Measurements from ENCODE around the gene PCNT. TPM values are rescaled to one million over a fixed set of nuclear protein-coding genes. Genes with fewer than 3 reads are reported as not detected.
"Not testable (repeated sequence)": the region's sequence is repeated elsewhere in the genome, so short reads cannot be mapped to it uniquely, and the experiment has no call there.

The PCNT gene
- total RNA-seq, 1 donor from 2014 or later: 14.0 TPM

- DNase-seq (ENCODE audit: low read depth in 2 of 2): no peak
These were observed 100.7 kb downstream of the PCNT start for GRCh38 chr21:46424621-46425020.

GRCh38 chr21:46425041-46425440 lies 101.1 kb downstream of the PCNT start:
- no peak for DNase-seq (ENCODE audit: low read depth in 2 of 2)

- no peak for DNase-seq (ENCODE audit: low read depth in 2 of 2)
These were observed 101.6 kb downstream of the PCNT start for GRCh38 chr21:46425571-46425970.

GRCh38 chr21:46426313-46427046 lies 102.5 kb downstream of the PCNT start:
- DNase-seq (ENCODE audit: low read depth in 2 of 2): no peak

- DNase-seq (ENCODE audit: low read depth in 2 of 2): no peak
These were observed 103.6 kb downstream of the PCNT start for GRCh38 chr21:46427516-46427915.

GRCh38 chr21:46428286-46428685 lies 104.3 kb downstream of the PCNT start:
- no peak for DNase-seq (ENCODE audit: low read depth in 2 of 2)

- DNase-seq (ENCODE audit: low read depth in 2 of 2): no peak
These were observed 105.2 kb downstream of the PCNT start for GRCh38 chr21:46428987-46429710.

GRCh38 chr21:46429754-46430681 lies 106.1 kb downstream of the PCNT start:
- DNase-seq (ENCODE audit: low read depth in 2 of 2): no peak

GRCh38 chr21:46431448-46431847 lies 107.5 kb downstream of the PCNT start:
- no peak for DNase-seq (ENCODE audit: low read depth in 2 of 2)

GRCh38 chr21:46431884-46432488 lies 108.0 kb downstream of the PCNT start:
- DNase-seq (ENCODE audit: low read depth in 2 of 2): no peak

- DNase-seq (ENCODE audit: low read depth in 2 of 2): not testable (repeated sequence)
These were observed 109.2 kb downstream of the PCNT start for GRCh38 chr21:46433116-46433515.

- DNase-seq (ENCODE audit: low read depth in 2 of 2): no peak
These were observed 110.5 kb downstream of the PCNT start for GRCh38 chr21:46434322-46434958.

- no peak for DNase-seq (ENCODE audit: low read depth in 2 of 2)
These were observed 111.9 kb downstream of the PCNT start for GRCh38 chr21:46435786-46436227.

- no peak for DNase-seq (ENCODE audit: low read depth in 2 of 2)
These were observed 112.7 kb downstream of the PCNT start for GRCh38 chr21:46436621-46437020.

GRCh38 chr21:46437096-46437498 lies 113.1 kb downstream of the PCNT start:
- no peak for DNase-seq (ENCODE audit: low read depth in 2 of 2)

GRCh38 chr21:46437511-46437910 lies 113.6 kb downstream of the PCNT start:
- no peak for DNase-seq (ENCODE audit: low read depth in 2 of 2)

GRCh38 chr21:46438241-46438640 lies 114.3 kb downstream of the PCNT start:
- no peak for DNase-seq (ENCODE audit: low read depth in 2 of 2)

GRCh38 chr21:46439906-46440305 lies 116.0 kb downstream of the PCNT start:
- DNase-seq (ENCODE audit: low read depth in 2 of 2): no peak

- no peak for DNase-seq (ENCODE audit: low read depth in 2 of 2)
These were observed 117.4 kb downstream of the PCNT start for GRCh38 chr21:46441331-46441730.

- DNase-seq (ENCODE audit: low read depth in 2 of 2): no peak
These were observed 118.1 kb downstream of the PCNT start for GRCh38 chr21:46441961-46442498.

- no peak for DNase-seq (ENCODE audit: low read depth in 2 of 2)
These were observed 119.0 kb downstream of the PCNT start for GRCh38 chr21:46442938-46443337.
